OCI-LY3 (cell line): ENCODE data around the gene DUOX2.

Experiments
- H2AFZ ChIP-seq: fragments of 200-600, 300-600 bp; shearing (Covaris generic); 2 replicates; pipeline ENCODE4 v1.6.0; 2014; ENCODE audit warnings: antibody characterized with exemption, low read depth, low read length
- H3K27ac ChIP-seq: fragments of 200-600, 300-600 bp; sonication (generic); 2 replicates; pipeline ENCODE4 v1.5.1; 2014; ENCODE audit warnings: mild to moderate bottlenecking, low read length, moderate library complexity, mixed read lengths
- H3K27me3 ChIP-seq: fragments of 200-600, 300-600 bp; sonication (generic); 2 replicates; pipeline ENCODE4 v1.6.1; 2014; ENCODE audit warnings: low read depth, low read length, mixed read lengths
- H3K36me3 ChIP-seq: fragments of 200-600, 300-600 bp; sonication (generic); replicated peaks from 2 replicates; pipeline ENCODE3; 2014; ENCODE audit warnings: low read depth, low read length, mixed read lengths
- H3K4me1 ChIP-seq: fragments of 300-600, 200-600 bp; sonication (generic); 2 replicates; pipeline ENCODE4 v1.6.1; 2014; ENCODE audit warnings: low read length, mixed read lengths
- H3K4me2 ChIP-seq: fragments of 200-600, 300-600 bp; sonication (generic); 2 replicates; pipeline ENCODE4 v1.6.1; 2014; ENCODE audit warnings: low read length, mixed read lengths
- H3K4me3 ChIP-seq: fragments of 300-600, 200-600 bp; sonication (generic); 2 replicates; pipeline ENCODE4 v1.5.1; 2014; ENCODE audit warnings: antibody characterized with exemption, mild to moderate bottlenecking, low read length, moderate library complexity
- H3K79me2 ChIP-seq: fragments of 300-600, 200-600 bp; shearing (Covaris generic); 2 replicates; pipeline ENCODE4 v1.6.1; 2014; ENCODE audit warnings: mild to moderate bottlenecking, low read length, mixed read lengths
- H3K9ac ChIP-seq: fragments of 300-600, 200-600 bp; shearing (Covaris generic); 2 replicates; pipeline ENCODE4 v1.6.0; 2014; ENCODE audit warnings: mild to moderate bottlenecking, low read length, moderate library complexity
- H3K9me3 ChIP-seq: fragments of 200-600, 300-600 bp; shearing (Covaris generic); 2 replicates; pipeline ENCODE4 v1.6.1; 2014; ENCODE audit warnings: low read length, mixed read lengths; ENCODE audit not compliant: insufficient read depth
- H4K20me1 ChIP-seq: fragments of 200-600, 300-600 bp; sonication (generic); 2 replicates; pipeline ENCODE4 v1.6.1; 2016; ENCODE audit warnings: low read length, mixed read lengths; ENCODE audit not compliant: insufficient read depth
- CTCF ChIP-seq: fragments of 200-600, 300-600 bp; sonication (generic); IDR thresholded peaks from 2 replicates; pipeline ENCODE4 v1.5.1; 2014; ENCODE audit warnings: antibody characterized with exemption, low read length, low read depth
- EZH2phosphoT487 ChIP-seq: fragments of 200-600 bp; shearing (Covaris generic); IDR thresholded peaks from 2 replicates; pipeline ENCODE4 v1.6.1; 2018; ENCODE audit warnings: antibody characterized with exemption, mixed run types, low read depth

Gene DUOX2

GRCh38 chr15:45114751-45115085, 746 bp upstream of the DUOX2 start:
- H3K9me3 ChIP-seq, result no peaks in the 10 kb centered on the region
- H3K27me3 ChIP-seq, result no peaks in the 10 kb centered on the region
- TF ChIP-seq CTCF (no peak), EZH2phosphoT487 (no peak)
- H3K36me3 ChIP-seq, result no peaks in the 10 kb centered on the region
- no peaks in the 10 kb centered on the region for H4K20me1 ChIP-seq
- H3K27ac ChIP-seq, result no peak overlapping the region
- H3K4me3 ChIP-seq, result no peak overlapping the region
- no peak overlapping the region for H3K4me2 ChIP-seq
- H3K9ac ChIP-seq, result no peak overlapping the region
- no peaks in the 10 kb centered on the region for H3K4me1 ChIP-seq
- no peaks in the 10 kb centered on the region for H3K79me2 ChIP-seq
- no peak overlapping the region for H2AFZ ChIP-seq

- Histone ChIP-seq H3K4me1 (no peaks in the 10 kb centered on the region), H3K79me2 (no peaks in the 10 kb centered on the region), H3K4me2 (no peak overlapping the region), H2AFZ (no peak overlapping the region), H3K9me3 (no peaks in the 10 kb centered on the region), H3K27ac (no peak overlapping the region), H3K36me3 (no peaks in the 10 kb centered on the region), H3K9ac (no peak overlapping the region), H3K27me3 (no peaks in the 10 kb centered on the region), H4K20me1 (no peaks in the 10 kb centered on the region), H3K4me3 (no peak overlapping the region)
- no peak for TF ChIP-seq CTCF
- no peak for TF ChIP-seq EZH2phosphoT487
Measured at GRCh38 chr15:45113380-45113990, 487 bp downstream of the DUOX2 start.

- Histone ChIP-seq H2AFZ (no peak overlapping the region), H3K4me3 (no peak overlapping the region), H3K27me3 (no peaks in the 10 kb centered on the region), H3K9ac (no peak overlapping the region), H4K20me1 (no peaks in the 10 kb centered on the region), H3K36me3 (no peaks in the 10 kb centered on the region), H3K9me3 (no peaks in the 10 kb centered on the region), H3K79me2 (no peaks in the 10 kb centered on the region), H3K4me2 (no peak overlapping the region), H3K4me1 (no peaks in the 10 kb centered on the region), H3K27ac (no peak overlapping the region)
- TF ChIP-seq EZH2phosphoT487 (no peak), CTCF (no peak)
Measured at GRCh38 chr15:45112591-45113379, 1.2 kb downstream of the DUOX2 start.

GRCh38 chr15:45112143-45112590, 1.8 kb downstream of the DUOX2 start:
- H3K4me1 ChIP-seq, result no peaks in the 10 kb centered on the region
- no peaks in the 10 kb centered on the region for H3K27me3 ChIP-seq
- no peak overlapping the region for H3K4me2 ChIP-seq
- no peaks in the 10 kb centered on the region for H3K36me3 ChIP-seq
- no peak overlapping the region for H2AFZ ChIP-seq
- no peaks in the 10 kb centered on the region for H3K79me2 ChIP-seq
- no peak overlapping the region for H3K27ac ChIP-seq
- H3K9me3 ChIP-seq, result no peaks in the 10 kb centered on the region
- H3K4me3 ChIP-seq, result no peak overlapping the region
- no peaks in the 10 kb centered on the region for H4K20me1 ChIP-seq
- TF ChIP-seq CTCF, result no peak
- no peak for TF ChIP-seq EZH2phosphoT487
- H3K9ac ChIP-seq, result no peak overlapping the region
